Ramos (cell line): ENCODE measurements around the gene PRKCZ.

ENCODE experiments used
- in situ Hi-C: fragments of 300-500 bp; cut with MboI; formaldehyde crosslinking; loops from one replicate; pipeline ENCODE4 v1.14.3; 2022; ENCODE audit warnings: low sequenced_read_pairs; ENCODE audit not compliant: unreplicated experiment

PRKCZ gene

GRCh38 chr1:2199042-2199810, 149.0 kb downstream of the PRKCZ start:
- in situ Hi-C loops = loop anchor here (5.0 kb wide), 1 partner anchor 178 kb away; no protein-coding TSS in a partner anchor

GRCh38 chr1:2200308-2200943, 150.2 kb downstream of the PRKCZ start:
- in situ Hi-C loops = no loop called here

GRCh38 chr1:2201062-2201461, 150.9 kb downstream of the PRKCZ start:
- in situ Hi-C loops = no loop called here

GRCh38 chr1:2202008-2202575, 151.9 kb downstream of the PRKCZ start:
- in situ Hi-C loops = no loop called here

GRCh38 chr1:2202843-2203601, 152.8 kb downstream of the PRKCZ start:
- in situ Hi-C loops = no loop called here

- in situ Hi-C loops = no loop called here
Observed at GRCh38 chr1:2203671-2204414, 153.6 kb downstream of the PRKCZ start.

DNA sequence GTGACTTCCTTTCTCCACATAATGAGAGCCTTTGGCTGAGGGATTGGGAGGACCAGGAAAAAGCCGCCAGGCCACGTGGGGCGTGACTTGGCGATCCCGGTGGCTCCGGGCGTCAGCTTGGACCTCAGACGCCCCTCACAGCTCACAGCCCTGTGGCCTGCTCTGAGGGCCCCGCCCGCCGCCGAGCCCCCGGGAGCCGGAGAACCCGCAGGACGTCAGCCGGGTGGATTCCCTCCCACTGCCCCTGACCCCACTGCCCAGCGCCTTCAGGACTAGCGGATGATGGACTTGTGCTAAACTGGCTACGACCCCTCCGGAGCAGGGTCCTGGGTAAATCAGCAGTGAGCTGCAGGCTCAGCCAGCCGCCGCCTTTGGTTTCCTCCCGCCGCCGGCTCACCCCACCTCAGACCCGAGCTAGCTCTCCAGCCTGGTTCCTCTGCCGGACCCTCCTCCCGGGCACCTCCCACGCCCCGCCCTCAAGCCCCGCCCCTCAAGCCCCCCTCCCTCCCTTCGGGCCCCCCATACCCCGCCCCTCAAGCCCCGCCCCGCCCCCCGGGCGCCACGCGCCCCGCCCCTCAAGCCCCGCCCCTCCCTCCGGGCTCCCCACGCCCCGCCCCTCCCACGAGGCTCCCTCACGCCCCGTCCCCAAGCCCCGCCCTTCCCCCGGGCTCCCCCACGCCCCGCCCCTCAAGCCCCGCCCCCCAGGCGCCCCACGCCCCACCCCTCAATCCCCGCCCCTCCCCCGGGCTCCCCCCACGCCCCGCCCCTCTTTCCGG, 154.4 kb downstream of the PRKCZ start:
- in situ Hi-C loops = no loop called here

- in situ Hi-C loops = no loop called here
Observed at GRCh38 chr1:2205191-2205952, 155.2 kb downstream of the PRKCZ start.

DNA sequence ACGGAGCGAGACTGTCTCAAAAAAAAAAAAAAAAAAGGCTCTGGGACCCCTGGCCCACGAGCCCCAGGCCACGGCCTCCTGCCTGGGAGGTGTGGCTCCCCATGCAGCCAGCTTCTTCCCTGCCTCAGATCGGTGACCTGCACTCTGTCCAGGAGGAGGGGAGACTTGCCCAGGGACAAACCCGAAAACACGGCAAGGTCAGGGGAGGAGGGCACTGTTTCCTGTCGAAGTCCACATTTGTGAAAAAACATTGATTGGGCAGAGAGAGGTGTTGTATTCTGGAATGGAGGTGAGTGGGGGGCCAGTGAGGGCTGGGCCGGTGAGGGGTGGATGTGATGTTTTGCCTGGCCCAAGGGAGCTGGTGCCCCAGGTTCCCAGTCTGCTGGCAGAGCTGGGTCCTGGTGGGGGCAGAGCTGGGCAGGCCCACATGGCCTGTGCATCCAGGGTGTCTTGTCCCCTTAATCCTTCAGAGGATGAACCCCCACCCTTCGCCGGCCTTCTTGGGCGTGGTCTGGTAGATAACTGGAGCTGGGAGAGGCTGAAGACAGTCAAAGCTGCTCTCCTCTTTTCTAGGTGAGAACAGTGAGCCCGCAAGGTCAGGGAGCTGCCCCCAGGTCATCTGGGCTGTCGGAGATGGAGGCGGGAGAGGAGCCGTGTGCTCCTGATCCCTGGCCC, 156.7 kb downstream of the PRKCZ start:
- in situ Hi-C loops = no loop called here

GRCh38 chr1:2208309-2209239, 158.4 kb downstream of the PRKCZ start:
- in situ Hi-C loops = no loop called here

DNA sequence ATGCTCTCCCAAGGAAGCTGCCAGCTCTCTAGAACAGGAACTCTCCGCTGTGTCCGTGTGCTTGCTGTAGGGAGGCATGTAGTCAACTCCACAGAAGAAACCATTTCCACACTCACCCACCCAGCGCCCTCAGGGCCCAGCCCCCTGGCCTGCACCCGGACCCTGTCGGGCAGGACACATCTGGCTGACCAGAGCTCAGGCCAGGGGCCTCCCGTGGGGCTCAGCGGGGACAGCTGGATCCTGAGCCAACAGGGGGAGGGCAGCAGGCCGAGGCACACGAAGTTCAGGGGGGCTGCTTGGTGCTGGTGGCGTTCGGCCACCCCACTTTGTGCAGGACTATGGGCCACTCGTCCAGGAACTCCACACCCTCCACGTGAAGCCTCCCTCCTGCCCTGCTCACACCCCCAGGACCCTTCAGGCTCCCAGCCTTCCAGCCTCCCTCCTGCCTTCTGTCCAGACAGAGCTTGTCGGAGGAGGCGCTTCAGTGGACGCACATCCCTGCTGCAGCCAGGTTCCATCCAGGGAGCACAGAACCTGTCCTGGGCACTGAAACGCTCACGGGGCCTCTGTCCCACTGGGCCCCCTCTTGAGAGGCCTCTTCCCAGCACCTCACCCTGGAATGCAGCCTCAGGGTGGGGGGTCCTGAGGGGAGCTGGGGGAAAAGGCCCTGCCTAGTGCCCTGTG, 159.3 kb downstream of the PRKCZ start:
- in situ Hi-C loops = no loop called here

GRCh38 chr1:2210084-2210653, 160.0 kb downstream of the PRKCZ start:
- in situ Hi-C loops = no loop called here

DNA sequence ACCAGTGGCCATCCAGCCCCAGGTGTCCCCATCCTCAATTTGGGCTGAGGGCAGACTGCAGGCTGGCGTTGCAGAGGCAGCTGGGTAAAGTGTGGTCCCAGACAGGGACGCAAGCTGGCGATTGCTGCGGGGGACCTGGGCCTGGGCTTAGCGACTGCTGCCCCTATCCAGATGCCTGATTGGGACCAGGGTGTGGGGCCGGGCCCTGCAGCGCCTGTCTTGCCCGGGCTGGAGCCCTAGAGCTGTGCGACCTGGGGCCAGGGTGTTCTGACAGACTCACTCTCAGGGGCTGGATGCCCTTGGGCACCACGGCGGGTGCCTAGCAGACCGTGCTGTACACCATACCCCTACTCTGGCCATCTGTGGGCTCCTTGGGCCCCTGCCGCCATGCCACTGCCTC, 160.6 kb downstream of the PRKCZ start:
- in situ Hi-C loops = no loop called here

DNA sequence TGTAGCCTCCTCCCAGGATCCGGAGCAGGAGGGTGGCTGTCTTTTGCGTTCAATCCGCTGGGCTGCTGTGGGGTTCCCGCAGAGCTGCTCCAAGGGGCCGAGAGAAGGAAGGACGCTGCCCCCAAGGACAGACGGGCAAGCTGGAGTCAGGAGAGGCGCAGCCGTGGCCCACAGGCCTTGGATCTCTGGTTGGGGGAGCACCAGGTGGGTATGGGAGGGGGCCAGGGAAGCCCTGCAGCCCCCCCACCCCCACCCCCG, 162.0 kb downstream of the PRKCZ start:
- in situ Hi-C loops = no loop called here

DNA sequence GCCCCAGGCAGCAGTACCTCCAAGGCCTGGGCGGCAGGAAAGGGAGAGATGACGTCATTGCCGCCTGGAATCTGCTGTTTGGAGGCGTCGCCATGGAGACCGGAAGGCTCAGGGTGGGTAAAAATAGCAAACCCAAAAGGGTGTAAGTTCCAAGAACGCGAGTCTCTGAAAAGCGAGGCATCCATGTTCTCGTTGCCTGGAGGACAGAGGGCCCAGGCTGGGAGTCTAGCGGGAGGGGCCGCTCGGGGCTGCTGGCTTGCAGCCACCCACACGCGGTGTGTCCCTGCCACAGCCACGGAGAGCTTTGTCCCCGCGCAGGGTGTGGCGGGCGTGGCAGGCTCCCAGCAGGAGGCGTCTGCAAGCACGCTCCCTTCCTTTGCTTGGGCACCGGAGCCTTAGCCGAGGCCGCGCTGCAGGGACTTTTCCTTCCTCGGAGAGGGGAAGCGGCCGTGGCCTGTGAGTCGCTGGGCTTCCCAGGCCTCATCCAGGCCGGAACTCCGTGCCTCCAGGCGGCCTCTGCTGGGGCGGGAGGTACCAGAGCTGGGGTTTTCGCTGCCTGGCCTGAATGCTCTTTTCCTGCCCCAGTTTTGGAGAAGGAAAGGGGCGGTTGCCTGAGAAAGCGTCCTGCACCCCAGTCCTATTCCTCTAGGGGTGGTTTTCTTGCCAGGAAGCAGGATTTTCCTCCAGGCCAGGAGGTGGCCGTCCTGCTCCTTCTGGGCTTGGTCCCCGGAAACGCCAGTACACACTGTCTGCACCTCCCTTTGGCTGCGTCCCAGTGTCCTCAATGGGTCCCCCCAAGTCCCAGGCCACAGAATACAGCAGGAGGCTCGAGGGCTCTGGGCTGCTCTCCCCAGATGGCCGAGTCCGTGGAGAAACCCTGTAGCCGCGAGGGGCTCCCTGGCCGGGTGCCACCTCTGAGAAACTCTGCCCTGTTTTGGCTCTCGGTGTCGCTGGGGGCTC, 162.6 kb downstream of the PRKCZ start:
- in situ Hi-C loops = no loop called here
